GM13977 (cell line): ENCODE data around the gene MRPL50.

Source experiments
- DNase-seq: peaks from one replicate; pipeline ENCODE4 v3.0.0; 2012; ENCODE audit warnings: low spot score
- CTCF ChIP-seq: IDR thresholded peaks from 2 replicates; pipeline ENCODE4 v1.5.1; 2012; ENCODE audit warnings: mild to moderate bottlenecking, control low read depth; ENCODE audit not compliant: insufficient read depth; ENCODE audit errors: extremely low read depth, missing control alignments
- in situ Hi-C: fragments of 300-500 bp; cut with MboI; formaldehyde crosslinking; loops from one replicate; pipeline ENCODE4 v1.12.0; 2022; ENCODE audit warnings: low sequenced_read_pairs, low pct_unique_long_range_greater_than_20kb, mixed read lengths, inconsistent platforms; ENCODE audit not compliant: unreplicated experiment

MRPL50 gene

DNA sequence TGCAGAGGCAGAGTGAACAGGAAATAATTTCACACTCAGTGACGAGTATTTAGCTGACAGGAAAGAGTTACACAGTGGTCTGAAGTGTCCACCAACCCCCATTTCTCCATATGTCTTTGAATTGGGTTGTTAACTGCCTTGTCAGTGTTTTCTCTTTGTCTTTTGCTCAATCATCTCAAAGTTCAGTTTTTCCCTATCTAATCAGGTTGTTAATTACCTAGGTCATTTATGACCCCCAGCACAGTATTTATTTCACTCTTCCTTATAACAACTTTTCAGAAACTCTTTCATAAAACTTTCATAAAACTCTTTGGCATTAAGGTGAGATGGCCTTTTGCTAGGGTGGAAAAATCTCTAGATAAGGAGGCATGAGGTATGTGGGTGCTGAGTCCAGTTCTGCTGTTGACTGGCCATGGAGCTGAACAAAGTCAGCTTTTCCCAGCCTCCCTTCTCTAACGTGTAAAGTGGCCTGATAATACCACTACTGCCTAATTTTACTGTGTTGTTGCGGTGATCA, 42.4 kb upstream of the MRPL50 start:
- no peak for TF ChIP-seq CTCF
- DNase-seq: no peak
- in situ Hi-C loops: no loop called here

GRCh38 chr9:101438523-101438922, 40.1 kb upstream of the MRPL50 start:
- no peak for DNase-seq
- TF ChIP-seq CTCF: no peak
- in situ Hi-C loops: no loop called here

DNA sequence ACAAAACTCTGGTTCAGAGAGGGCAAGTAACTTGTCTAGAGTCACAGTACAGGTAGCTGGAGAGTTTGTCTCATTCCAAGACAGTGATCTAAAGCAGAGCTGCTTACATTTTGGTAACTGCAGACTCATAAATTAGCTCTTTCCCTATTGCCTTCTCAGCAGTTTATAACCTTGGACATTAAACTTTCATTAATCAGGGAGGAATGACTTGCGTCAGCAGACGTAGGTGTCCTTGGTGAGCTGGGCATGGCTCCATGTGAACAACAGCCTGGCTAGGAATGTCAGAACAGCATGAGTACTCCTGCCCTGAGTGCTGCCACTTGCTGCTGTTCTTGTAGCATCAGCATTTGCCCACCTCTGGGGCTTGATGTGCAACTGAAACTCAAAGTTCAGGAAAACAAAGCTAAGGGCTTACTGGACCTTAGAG, 39.4 kb upstream of the MRPL50 start:
- TF ChIP-seq CTCF: no peak
- no peak for DNase-seq
- in situ Hi-C loops: no loop called here

DNA sequence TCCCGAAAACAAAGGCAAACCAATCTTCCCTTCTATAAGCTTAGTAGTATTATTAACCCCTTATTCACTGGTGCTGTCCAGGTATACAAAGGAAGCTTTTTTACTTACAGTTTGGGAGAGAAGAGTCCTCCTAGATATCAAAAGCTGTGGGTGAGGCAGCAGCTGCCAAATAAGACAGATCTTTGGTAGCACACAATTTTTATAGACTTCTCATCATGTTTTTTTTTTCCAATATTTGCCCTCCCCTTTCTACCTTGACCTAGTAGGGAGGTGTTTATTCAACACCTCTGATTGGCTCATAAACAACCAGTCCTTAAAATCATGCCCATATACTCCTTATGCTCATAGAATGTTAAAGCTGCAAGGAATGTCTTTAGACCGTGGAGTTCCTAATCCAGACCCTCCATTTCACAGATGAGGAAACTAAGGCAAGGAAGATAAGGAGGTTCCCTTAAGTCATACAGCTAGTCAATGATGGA, 37.2 kb upstream of the MRPL50 start, which contains the start of gene ALDOB:
TSS of gene ALDOB (minus strand) at position 174 of the 479 bp plus-strand sequence. CDS start 4,887 bp downstream, outside the sequence.
- DNase-seq: no peak
- in situ Hi-C loops: no loop called here
- no peak for TF ChIP-seq CTCF

DNA sequence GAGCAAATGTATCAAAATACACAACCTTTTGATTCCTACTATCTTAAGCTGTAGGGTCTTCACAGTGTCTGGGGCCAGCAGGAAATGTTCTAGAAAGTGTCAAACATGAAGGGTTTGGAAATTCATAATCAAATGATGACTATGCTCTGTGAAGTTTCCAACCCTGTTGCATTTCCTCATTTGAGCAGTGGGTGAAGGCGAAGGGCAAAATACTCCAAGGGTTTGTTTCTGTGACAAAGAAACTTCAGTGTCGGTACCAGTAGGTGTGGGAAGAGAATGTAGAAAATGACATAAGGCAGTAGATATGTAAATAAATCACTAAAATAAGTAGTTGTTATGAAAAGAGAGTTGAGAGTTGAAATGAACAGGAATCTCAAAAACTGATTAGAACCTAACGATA, 36.6 kb upstream of the MRPL50 start:
- DNase-seq: no peak
- TF ChIP-seq CTCF: no peak
- in situ Hi-C loops: no loop called here

DNA sequence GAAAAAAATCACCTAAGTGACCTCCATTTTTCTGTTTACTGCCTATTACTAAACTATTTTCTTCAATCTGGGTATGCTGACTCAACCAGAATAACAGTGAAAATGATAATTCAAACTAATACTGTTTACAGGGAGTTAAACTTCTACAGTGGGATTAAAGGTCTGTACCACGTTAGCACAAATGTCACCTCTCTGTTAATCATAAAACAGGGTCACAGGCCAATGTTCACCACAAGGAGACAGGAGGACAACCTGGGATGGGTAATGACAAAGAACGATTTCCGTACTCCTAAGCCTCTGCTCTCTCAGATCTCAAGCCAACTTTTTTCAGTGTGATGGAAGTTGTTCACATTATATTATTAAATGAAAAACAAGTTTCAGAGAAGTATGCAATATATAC, 34.8 kb upstream of the MRPL50 start:
- in situ Hi-C loops: no loop called here
- TF ChIP-seq CTCF: no peak
- no peak for DNase-seq
